Measurements from ENCODE around the gene LRP5.

Gene LRP5

GRCh38 chr11:68349461-68350249 is 37.3 kb downstream of the LRP5 start:
- DNase-seq, result no peak

GRCh38 chr11:68350759-68351449 is 38.5 kb downstream of the LRP5 start:
- no peak for DNase-seq

- no peak for DNase-seq
Observed at GRCh38 chr11:68351450-68352275, 39.3 kb downstream of the LRP5 start.

- DNase-seq, result no peak
Observed at GRCh38 chr11:68352591-68352990, 40.2 kb downstream of the LRP5 start.

- DNase-seq, result no peak
Observed at GRCh38 chr11:68353118-68353517, 40.7 kb downstream of the LRP5 start.

- no peak for DNase-seq
Observed at GRCh38 chr11:68353669-68354068, 41.3 kb downstream of the LRP5 start.

GRCh38 chr11:68354148-68354872 is 41.9 kb downstream of the LRP5 start:
- DNase-seq, result no peak

- no peak for DNase-seq
Observed at GRCh38 chr11:68355471-68355870, 43.1 kb downstream of the LRP5 start.

GRCh38 chr11:68357568-68357967 is 45.2 kb downstream of the LRP5 start:
- no peak for DNase-seq

- DNase-seq, result no peak
Observed at GRCh38 chr11:68358416-68358815, 46.0 kb downstream of the LRP5 start.

- no peak for DNase-seq
Observed at GRCh38 chr11:68361702-68362101, 49.3 kb downstream of the LRP5 start.

GRCh38 chr11:68362801-68363379 is 50.5 kb downstream of the LRP5 start:
- DNase-seq, result no peak

- no peak for DNase-seq
Observed at GRCh38 chr11:68363776-68364175, 51.4 kb downstream of the LRP5 start.

- no peak for DNase-seq
Observed at GRCh38 chr11:68364581-68364980, 52.2 kb downstream of the LRP5 start.

- no peak for DNase-seq
Observed at GRCh38 chr11:68365943-68366435, 53.6 kb downstream of the LRP5 start.

- no peak for DNase-seq
Observed at GRCh38 chr11:68367252-68367651, 54.9 kb downstream of the LRP5 start.

GRCh38 chr11:68369756-68370155 is 57.4 kb downstream of the LRP5 start:
- DNase-seq, result no peak

GRCh38 chr11:68370211-68371111 is 58.1 kb downstream of the LRP5 start:
- no peak for DNase-seq

- DNase-seq, result no peak
Observed at GRCh38 chr11:68371171-68372041, 59.0 kb downstream of the LRP5 start.

GRCh38 chr11:68372114-68372513 is 59.7 kb downstream of the LRP5 start:
- DNase-seq, result no peak

All from DMS 273 treated with DMSO at 0.1 percent for 48 hours (cell line).